Vagina (tissue), 2 donors: ENCODE measurements around the gene GALNT17.

ENCODE experiments used
- POLR2A ChIP-seq, 2 donors: fragments of 450-650 bp; IDR thresholded peaks; one replicate each; pipeline ENCODE4 v1.6.1; 2017; ENCODE audit warnings: antibody characterized with exemption in 2 of 2, mild to moderate bottlenecking in 2 of 2, moderate library complexity in 2 of 2
- POLR2AphosphoS5 ChIP-seq, 2 donors: sonication (generic); formaldehyde crosslinking; IDR thresholded peaks; one replicate each; pipeline ENCODE4 v1.9.0; 2017; ENCODE audit warnings: antibody characterized with exemption in 2 of 2, mild to moderate bottlenecking in 2 of 2, low read depth in 1 of 2; ENCODE audit not compliant: insufficient read depth in 1 of 2
- TF ChIP-seq, protein P1 (sequence below), 3 experiments: fragments of 450-650 bp in 2 of 3; fragments of 200-600 bp in 1 of 3; sonication (generic) in 1 of 3; IDR thresholded peaks; one replicate each; pipeline ENCODE4 v1.5.1; 2017 to 2019; ENCODE audit warnings: antibody characterized with exemption in 3 of 3, mild to moderate bottlenecking in 2 of 3, moderate library complexity in 2 of 3

- TF ChIP-seq, protein P1, sequence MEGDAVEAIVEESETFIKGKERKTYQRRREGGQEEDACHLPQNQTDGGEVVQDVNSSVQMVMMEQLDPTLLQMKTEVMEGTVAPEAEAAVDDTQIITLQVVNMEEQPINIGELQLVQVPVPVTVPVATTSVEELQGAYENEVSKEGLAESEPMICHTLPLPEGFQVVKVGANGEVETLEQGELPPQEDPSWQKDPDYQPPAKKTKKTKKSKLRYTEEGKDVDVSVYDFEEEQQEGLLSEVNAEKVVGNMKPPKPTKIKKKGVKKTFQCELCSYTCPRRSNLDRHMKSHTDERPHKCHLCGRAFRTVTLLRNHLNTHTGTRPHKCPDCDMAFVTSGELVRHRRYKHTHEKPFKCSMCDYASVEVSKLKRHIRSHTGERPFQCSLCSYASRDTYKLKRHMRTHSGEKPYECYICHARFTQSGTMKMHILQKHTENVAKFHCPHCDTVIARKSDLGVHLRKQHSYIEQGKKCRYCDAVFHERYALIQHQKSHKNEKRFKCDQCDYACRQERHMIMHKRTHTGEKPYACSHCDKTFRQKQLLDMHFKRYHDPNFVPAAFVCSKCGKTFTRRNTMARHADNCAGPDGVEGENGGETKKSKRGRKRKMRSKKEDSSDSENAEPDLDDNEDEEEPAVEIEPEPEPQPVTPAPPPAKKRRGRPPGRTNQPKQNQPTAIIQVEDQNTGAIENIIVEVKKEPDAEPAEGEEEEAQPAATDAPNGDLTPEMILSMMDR (IDR thresholded peaks at IDR 0.05): no peak
- TF ChIP-seq POLR2AphosphoS5 (IDR thresholded peaks at IDR 0.05; ENCODE audit: insufficient read depth in 1 of 2, low read depth in 1 of 2) (no peak), POLR2A (IDR thresholded peaks at IDR 0.05) (no peak)
Observed at GRCh38 chr7:71548746-71549145, 416.8 kb downstream of the GALNT17 start.
